DND-41 (cell line): ENCODE results near the gene MBTPS1.

Experiments
- ATAC-seq: fragments of 200-7000 bp; cut with Tn5 transposase; 3 replicates; pipeline ENCODE4 v1.9.1; 2021; ENCODE audit warnings: low read depth; ENCODE audit not compliant: insufficient read depth
- DNase-seq: peaks from one replicate; pipeline ENCODE4 v3.0.0-alpha.2; 2020
- H2AFZ ChIP-seq: 2 replicates; pipeline ENCODE4 v1.6.0; 2012; ENCODE audit warnings: low read depth, low read length
- H3K27ac ChIP-seq: 2 replicates; pipeline ENCODE4 v1.5.1; 2012; ENCODE audit warnings: low read length, inconsistent platforms
- H3K27me3 ChIP-seq: fragments of 200-600 bp; sonication (generic); 2 replicates; pipeline ENCODE4 v1.6.0; 2012; ENCODE audit warnings: low read length, mild to moderate bottlenecking, inconsistent platforms; ENCODE audit not compliant: insufficient read depth, poor library complexity
- H3K36me3 ChIP-seq: 2 replicates; pipeline ENCODE4 v1.5.1; 2012; ENCODE audit warnings: low read length, inconsistent platforms; ENCODE audit not compliant: insufficient read depth
- H3K4me1 ChIP-seq: 2 replicates; pipeline ENCODE4 v1.5.1; 2012; ENCODE audit warnings: mild to moderate bottlenecking, low read length; ENCODE audit not compliant: insufficient read depth
- H3K4me2 ChIP-seq: 2 replicates; pipeline ENCODE4 v1.6.0; 2012; ENCODE audit warnings: mild to moderate bottlenecking, moderate library complexity, low read length, inconsistent platforms; ENCODE audit not compliant: insufficient read depth
- H3K4me3 ChIP-seq, 2 experiments: fragments of 200-600 bp in 1 of 2; shearing (Covaris generic) in 1 of 2; 2 replicates each; pipeline ENCODE4 v1.5.1; 2012 to 2016; ENCODE audit warnings: inconsistent platforms in 2 of 2, low read length in 2 of 2, mild to moderate bottlenecking in 2 of 2, low read depth in 1 of 2, moderate library complexity in 1 of 2
- H3K79me2 ChIP-seq: 2 replicates; pipeline ENCODE4 v1.6.0; 2012; ENCODE audit warnings: low read length, inconsistent platforms; ENCODE audit not compliant: insufficient read depth
- H3K9ac ChIP-seq: 2 replicates; pipeline ENCODE4 v1.6.0; 2012; ENCODE audit warnings: low read depth, mild to moderate bottlenecking, inconsistent platforms, low read length, moderate library complexity
- H3K9me3 ChIP-seq: 2 replicates; pipeline ENCODE4 v1.5.1; 2012; ENCODE audit warnings: low read length, moderate library complexity, mild to moderate bottlenecking, inconsistent platforms; ENCODE audit not compliant: insufficient read depth, severe bottlenecking
- H4K20me1 ChIP-seq: 2 replicates; pipeline ENCODE4 v1.6.0; 2012; ENCODE audit warnings: low read length; ENCODE audit not compliant: insufficient read depth
- EZH2 ChIP-seq: IDR thresholded peaks from 3 replicates; pipeline ENCODE4 v1.6.1; 2012; ENCODE audit warnings: borderline replicate concordance, low read depth, mild to moderate bottlenecking, moderate library complexity, low read length, inconsistent platforms; ENCODE audit not compliant: severe bottlenecking
- TF ChIP-seq, protein P1 (sequence below): IDR thresholded peaks from 2 replicates; pipeline ENCODE4 v1.5.1; 2012; ENCODE audit warnings: borderline replicate concordance, low read length, moderate library complexity, mild to moderate bottlenecking; ENCODE audit not compliant: poor library complexity, severe bottlenecking; ENCODE audit errors: extremely low read depth

The MBTPS1 gene

DNA sequence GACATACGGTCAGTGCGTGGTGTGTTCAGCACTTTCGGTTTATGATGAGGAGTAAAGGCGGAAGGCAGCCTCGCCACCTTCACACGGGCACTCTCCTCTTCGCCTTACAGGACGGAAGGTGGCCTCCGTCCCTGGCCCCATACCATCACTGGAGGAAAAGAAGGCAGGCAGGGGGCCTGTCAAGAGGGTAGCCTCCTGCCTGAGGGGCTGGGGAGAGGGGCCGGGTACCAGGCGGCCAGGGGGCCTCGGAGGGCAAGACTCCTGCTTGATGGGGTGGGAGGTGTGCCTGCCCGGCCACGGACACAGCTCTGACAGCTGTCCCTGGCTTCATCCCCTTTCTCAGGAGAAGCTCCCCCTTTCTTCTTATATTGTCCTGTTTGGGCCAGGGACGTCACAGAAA, 58.5 kb downstream of the MBTPS1 start:
- no peaks in the 10 kb centered on the region for H3K27me3 ChIP-seq
- H3K9me3 ChIP-seq = no peaks in the 10 kb centered on the region
- no peak for DNase-seq
- no peak overlapping the region for H3K4me2 ChIP-seq
- no peak overlapping the region for H3K4me3 ChIP-seq
- TF ChIP-seq, protein P1, sequence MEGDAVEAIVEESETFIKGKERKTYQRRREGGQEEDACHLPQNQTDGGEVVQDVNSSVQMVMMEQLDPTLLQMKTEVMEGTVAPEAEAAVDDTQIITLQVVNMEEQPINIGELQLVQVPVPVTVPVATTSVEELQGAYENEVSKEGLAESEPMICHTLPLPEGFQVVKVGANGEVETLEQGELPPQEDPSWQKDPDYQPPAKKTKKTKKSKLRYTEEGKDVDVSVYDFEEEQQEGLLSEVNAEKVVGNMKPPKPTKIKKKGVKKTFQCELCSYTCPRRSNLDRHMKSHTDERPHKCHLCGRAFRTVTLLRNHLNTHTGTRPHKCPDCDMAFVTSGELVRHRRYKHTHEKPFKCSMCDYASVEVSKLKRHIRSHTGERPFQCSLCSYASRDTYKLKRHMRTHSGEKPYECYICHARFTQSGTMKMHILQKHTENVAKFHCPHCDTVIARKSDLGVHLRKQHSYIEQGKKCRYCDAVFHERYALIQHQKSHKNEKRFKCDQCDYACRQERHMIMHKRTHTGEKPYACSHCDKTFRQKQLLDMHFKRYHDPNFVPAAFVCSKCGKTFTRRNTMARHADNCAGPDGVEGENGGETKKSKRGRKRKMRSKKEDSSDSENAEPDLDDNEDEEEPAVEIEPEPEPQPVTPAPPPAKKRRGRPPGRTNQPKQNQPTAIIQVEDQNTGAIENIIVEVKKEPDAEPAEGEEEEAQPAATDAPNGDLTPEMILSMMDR = no peak
- TF ChIP-seq EZH2 = no peak
- no peak overlapping the region for H2AFZ ChIP-seq
- no peak overlapping the region for H3K9ac ChIP-seq
- no peaks in the 10 kb centered on the region for H3K4me1 ChIP-seq
- no peak overlapping the region for H3K27ac ChIP-seq
- H3K36me3 ChIP-seq = peaks cover 96% of the 10 kb centered on the region
- 0 out of 2 replicates have a peak, but pooled peaks cover 1% of the 10 kb centered on the region for H3K79me2 ChIP-seq
- peaks cover 17% of the 10 kb centered on the region for H4K20me1 ChIP-seq
- no peak for ATAC-seq

DNA sequence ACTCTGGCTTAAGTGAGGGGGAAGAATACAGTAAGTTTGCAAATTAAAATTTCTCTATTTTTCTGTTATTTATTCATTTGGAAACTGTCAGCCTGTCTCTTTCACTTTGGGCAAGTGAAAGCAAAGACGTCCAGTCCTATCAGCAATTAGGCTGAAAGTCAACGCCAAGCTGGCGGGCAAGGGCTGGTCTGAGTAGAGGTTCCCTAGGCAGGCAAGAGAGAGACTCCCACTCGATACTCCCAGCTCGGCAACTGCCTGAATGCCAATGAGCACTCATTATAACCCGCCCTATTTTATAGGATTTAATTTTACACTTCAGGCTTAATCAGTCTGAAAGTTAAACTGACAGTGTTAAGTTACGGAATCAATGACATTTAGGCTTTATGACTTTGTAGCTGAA, 59.8 kb downstream of the MBTPS1 start:
- ATAC-seq (no peak), DNase-seq (no peak)
- Histone ChIP-seq H4K20me1 (peaks cover 21% of the 10 kb centered on the region), H3K4me2 (no peak overlapping the region), H3K4me1 (no peaks in the 10 kb centered on the region), H3K27me3 (no peaks in the 10 kb centered on the region), H2AFZ (no peak overlapping the region), H3K4me3 (no peak overlapping the region), H3K9ac (no peak overlapping the region), H3K27ac (no peak overlapping the region), H3K79me2 (0 out of 2 replicates have a peak, but pooled peaks cover 2% of the 10 kb centered on the region), H3K9me3 (no peaks in the 10 kb centered on the region), H3K36me3 (peaks cover 98% of the 10 kb centered on the region)
- TF ChIP-seq, protein P1 = no peak
- no peak for TF ChIP-seq EZH2

DNA sequence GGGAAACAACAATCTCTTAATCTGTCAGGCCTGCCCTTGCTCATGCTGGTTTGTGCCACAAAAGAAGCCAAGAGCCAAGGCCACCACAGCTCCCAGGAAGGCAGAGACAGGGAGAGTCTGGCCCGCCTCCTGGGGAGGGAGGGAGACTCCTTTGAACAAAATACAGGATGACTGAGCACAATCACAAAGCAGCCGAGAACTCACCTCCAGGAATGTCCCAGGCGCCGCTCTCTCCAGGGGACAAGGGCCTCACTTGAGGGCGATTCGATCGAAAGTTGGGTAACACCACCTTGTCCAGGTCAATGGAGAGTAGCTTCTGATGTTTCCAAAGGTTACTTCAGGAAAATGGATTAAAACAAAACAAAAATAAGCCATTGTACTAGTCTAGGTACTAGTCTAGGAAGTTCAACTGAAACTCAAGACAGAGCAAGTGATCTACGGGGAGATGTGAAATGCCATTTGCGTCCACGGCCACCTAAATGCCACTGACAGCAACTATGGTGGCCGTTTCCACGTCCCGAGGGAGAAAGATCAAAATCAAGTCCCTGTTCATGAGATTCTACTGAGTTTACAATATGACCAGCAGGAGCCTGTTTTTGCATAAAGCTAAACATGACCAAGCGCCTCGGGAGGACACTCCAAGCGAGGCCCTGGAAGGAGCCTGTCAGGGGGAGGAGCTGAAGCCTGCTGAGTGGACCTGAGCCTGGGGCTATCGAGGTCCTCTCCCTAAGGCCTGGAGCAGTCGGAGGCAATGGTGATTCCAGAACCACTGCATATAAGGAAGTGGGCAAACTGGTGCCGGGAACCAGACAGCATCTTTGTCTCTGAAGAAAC, 60.7 kb downstream of the MBTPS1 start:
- Histone ChIP-seq H3K4me2 (no peak overlapping the region), H2AFZ (no peak overlapping the region), H3K4me1 (no peaks in the 10 kb centered on the region), H3K4me3 (no peak overlapping the region), H3K36me3 (peaks cover 90% of the 10 kb centered on the region), H3K9me3 (no peaks in the 10 kb centered on the region), H3K27ac (no peak overlapping the region), H3K9ac (no peak overlapping the region), H3K27me3 (no peaks in the 10 kb centered on the region), H3K79me2 (0 out of 2 replicates have a peak, but pooled peaks cover 2% of the 10 kb centered on the region), H4K20me1 (peaks cover 16% of the 10 kb centered on the region)
- DNase-seq = no peak
- no peak for ATAC-seq
- TF ChIP-seq, protein P1 = no peak
- no peak for TF ChIP-seq EZH2
